GM19395 (cell line): ENCODE measurements around the gene KRCC1.
"Not testable (repeated sequence)": the region's sequence is repeated elsewhere in the genome, so short reads cannot be mapped to it uniquely, and the experiment has no call there.

Experiments used
- ATAC-seq: cut with Tn5 transposase; IDR thresholded peaks from one replicate; pipeline ENCODE4 v1.9.1; 2021; ENCODE audit warnings: mild to moderate bottlenecking, moderate library complexity; ENCODE audit not compliant: unreplicated experiment

Gene KRCC1

DNA sequence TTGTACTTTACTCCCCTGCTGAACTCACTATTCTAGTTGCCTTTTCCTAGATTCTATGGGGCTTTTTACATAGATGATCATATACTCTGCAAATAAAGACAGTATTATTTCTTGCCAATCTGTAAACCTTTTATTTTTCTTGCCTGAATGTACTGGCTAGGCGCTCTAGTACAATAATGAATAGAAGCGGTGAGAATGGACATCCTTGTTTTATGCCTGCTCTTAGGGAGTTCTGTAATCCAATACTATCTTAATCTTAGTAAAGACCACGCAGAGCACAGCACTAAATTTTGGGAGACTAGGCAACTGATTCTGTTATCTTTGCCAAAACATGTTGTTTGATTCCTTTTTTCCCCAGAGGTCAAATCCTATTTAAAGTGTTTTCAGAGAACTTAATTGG, 7.0 kb downstream of the KRCC1 start:
- no peak for ATAC-seq

- not testable (repeated sequence) for ATAC-seq
Measured at GRCh38 chr2:88045561-88045960, 10.0 kb downstream of the KRCC1 start.

GRCh38 chr2:88042476-88042875, 13.1 kb downstream of the KRCC1 start:
- no peak for ATAC-seq

DNA sequence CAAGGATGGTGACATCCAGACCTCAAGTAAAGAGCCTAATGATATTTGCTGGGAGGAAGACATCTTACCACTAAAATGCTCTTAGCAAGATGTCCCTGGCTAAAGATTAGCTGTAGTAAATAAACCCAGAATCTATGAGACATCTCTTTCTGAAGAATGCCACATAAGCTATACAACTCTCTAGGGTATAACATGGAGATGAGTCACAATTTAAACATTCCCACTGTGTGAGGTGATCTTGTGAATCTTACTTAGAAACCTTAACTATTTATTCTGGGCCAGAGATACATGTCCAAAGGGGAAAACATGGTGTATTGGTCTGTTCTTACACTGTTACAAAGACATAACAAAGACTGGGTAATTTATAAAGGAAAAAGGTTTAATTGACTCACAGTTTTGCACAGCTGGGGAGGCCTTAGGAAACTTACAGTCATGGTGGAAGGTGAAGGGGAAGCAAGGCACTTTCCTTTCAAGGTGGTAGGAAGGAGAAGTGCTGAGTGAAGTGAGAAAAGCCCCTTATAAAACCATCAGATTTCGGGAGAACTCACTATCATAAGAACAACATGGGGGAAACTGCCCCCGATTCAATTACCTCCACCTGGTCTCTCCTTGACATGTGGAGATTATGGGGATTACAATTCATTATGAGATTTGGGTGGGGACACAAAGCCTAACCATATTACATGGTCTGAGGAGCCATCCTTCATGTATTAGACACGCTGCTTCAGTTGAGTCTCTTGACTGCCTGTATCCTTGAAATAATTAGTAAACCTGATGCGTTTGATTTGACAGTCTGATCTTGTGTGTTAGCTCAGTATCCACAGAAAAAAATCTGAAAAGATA, 17.1 kb downstream of the KRCC1 start:
- no peak for ATAC-seq

GRCh38 chr2:88036606-88037005, 19.0 kb downstream of the KRCC1 start:
- ATAC-seq, result no peak

DNA sequence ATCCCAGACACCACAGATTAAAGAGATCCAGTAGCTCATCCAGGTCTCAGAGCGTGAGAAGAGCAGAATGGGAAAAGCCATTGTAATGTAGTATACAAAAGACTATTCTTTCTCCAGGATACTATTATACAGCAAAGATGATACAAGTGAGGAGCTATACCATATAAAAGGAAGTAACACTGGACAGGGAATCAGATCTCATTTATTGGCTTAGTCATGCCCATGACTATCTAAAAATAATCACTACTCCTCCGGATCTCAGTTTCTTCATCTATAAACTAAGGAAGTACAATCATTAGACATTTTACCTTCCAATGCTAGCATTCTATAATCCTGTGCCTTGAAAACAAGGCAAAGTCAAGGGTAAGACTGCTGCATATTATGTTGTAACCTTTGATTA, 19.4 kb downstream of the KRCC1 start:
- no peak for ATAC-seq

- no peak for ATAC-seq
Measured at GRCh38 chr2:88032070-88032702, 23.4 kb downstream of the KRCC1 start.

GRCh38 chr2:88028931-88029330, 26.7 kb downstream of the KRCC1 start:
- ATAC-seq, result no peak

DNA sequence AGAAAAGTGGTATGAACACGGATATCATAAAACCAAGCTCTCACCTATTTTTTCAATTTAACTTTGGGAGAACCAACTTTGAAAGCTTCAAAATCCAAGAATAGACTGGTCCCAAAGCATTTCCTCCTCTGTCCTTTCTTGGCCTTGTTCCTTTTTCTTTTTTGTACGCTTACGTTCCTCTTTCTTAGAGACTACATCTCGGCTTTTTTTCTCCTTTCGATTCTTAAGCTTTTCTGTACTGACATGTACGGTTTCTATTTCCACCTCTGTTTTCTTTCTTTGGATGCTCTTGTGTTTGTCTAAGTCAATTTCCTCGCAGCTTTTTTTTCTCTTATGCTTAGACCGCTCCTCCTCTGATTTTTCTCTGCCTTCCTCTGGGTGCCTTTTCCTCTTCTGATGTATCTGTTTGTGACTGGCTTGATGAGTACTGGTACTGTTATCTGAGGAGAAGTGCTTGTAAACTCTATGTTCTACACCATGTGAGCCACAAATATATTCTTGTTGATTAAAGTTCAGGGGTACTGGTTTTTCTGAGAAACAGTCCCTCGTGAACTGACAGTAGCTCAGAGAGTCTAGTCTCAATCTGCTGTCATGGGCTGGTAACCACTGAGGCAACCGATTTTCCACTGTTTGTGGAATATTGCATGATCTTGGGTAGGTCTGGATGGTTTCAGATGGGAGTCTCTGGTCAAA, 27.7 kb downstream of the KRCC1 start:
- ATAC-seq, result peak; percentile 57

GRCh38 chr2:88024509-88024908, 31.1 kb downstream of the KRCC1 start:
- no peak for ATAC-seq

DNA sequence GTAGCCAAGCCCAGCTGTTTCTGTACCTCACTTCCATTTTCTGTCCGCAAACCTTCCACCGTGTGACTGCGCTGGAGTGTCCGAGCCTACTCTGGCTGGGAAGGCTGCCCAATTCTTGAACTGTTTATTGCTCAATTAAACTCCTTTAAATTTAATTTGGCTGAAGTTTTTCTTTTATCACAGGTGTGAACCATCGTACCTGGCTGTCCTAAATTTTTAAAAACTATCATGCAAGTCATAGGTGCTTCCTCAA, 33.0 kb downstream of the KRCC1 start:
- ATAC-seq, result no peak

- no peak for ATAC-seq
Measured at GRCh38 chr2:88019985-88020384, 35.6 kb downstream of the KRCC1 start.

- no peak for ATAC-seq
Measured at GRCh38 chr2:88018909-88019308, 36.7 kb downstream of the KRCC1 start.

DNA sequence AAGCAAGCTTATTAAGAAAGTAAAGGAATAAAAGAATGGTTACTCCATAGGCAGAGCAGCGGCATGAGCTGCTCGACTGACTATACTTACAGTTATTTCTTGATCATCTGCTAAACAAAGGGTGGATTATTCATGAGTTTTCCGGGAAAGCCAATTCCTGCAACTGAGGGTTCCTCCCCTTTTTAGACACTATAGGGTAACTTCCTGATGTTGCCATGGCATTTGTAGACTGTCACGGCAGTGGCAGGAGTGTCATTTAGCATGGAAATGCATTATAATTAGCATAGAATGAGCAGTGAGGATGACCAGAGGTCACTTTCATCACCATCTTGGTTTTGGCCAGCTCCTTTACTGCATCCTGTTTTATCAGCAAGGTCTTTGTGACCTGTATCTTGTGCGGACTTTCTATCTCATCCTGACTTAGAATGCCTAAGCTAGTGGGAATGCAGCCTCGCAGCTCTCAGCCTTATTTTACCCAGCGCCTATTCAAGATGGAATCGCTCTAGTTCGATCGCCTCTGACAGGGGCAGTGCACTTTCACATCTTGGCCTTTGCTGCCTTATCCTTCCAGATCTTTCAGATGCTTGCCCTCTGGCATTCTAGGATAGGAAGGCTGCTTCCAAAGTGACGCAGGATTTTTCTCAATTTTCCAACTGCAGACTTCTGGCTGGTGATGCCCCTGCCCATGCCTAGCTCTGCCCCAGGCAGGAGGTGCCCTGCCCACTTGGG, 37.3 kb downstream of the KRCC1 start:
- ATAC-seq, result not testable (repeated sequence)

DNA sequence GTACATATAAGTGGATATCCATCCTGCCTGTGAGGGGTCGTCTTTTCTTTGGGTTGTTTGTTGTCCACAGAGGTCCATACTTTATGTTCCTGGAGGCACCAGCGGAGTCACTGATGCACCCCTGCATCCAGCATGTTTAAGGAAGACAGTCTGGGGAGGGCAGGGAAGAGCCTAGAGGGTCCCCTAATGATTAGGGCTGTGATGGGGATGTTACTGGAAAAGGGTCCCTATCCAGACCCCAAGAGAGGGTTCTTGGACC, 37.9 kb downstream of the KRCC1 start:
- not testable (repeated sequence) for ATAC-seq

- ATAC-seq, result peak; percentile 77
Measured at GRCh38 chr2:88016960-88017779, 38.4 kb downstream of the KRCC1 start.

GRCh38 chr2:88016086-88016959, 39.3 kb downstream of the KRCC1 start, which contains the start of gene RNU2-63P:
RNU2-63P (minus strand) TSS chr2:88016547.
- ATAC-seq, result peak; percentile 88

DNA sequence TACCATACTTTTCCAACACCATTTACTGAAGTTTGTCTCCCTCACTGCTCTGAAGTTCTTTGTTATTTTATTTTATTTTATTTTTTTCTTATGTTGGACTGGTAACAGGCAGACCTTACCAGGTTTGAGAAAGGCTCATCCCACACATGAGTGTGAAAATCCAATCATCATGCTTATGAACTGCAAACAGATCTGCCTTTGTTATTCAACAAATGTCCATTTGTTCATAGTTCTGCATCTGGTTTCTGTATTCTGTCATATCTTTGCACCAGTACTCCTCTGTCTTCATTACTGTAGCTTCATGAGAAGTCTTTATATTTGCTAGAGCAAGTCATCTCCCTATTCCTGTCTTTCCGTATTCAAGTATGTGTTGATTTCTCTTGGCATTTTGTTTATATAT, 44.6 kb downstream of the KRCC1 start:
- no peak for ATAC-seq

GRCh38 chr2:88010136-88010535, 45.4 kb downstream of the KRCC1 start:
- ATAC-seq, result no peak

- no peak for ATAC-seq
Measured at GRCh38 chr2:88006912-88007439, 48.6 kb downstream of the KRCC1 start.
